Activated CD4-positive, alpha-beta T cell treated with anti-CD3 and anti-CD28 coated beads for 24 hours (primary cell): ENCODE results near the gene TYW5.
"Not testable (repeated sequence)": the region's sequence is repeated elsewhere in the genome, so short reads cannot be mapped to it uniquely, and the experiment has no call there.

Experiments
- DNase-seq, 2 donors: peaks; one replicate each; pipeline ENCODE4 v3.0.0-alpha.2; 2020; ENCODE audit warnings: low read depth in 2 of 2

Gene TYW5

GRCh38 chr2:199922856-199923255 lies 32.4 kb downstream of the TYW5 start:
- no peak for DNase-seq

- no peak for DNase-seq
Observed at GRCh38 chr2:199916980-199917379, 38.3 kb downstream of the TYW5 start.

DNA sequence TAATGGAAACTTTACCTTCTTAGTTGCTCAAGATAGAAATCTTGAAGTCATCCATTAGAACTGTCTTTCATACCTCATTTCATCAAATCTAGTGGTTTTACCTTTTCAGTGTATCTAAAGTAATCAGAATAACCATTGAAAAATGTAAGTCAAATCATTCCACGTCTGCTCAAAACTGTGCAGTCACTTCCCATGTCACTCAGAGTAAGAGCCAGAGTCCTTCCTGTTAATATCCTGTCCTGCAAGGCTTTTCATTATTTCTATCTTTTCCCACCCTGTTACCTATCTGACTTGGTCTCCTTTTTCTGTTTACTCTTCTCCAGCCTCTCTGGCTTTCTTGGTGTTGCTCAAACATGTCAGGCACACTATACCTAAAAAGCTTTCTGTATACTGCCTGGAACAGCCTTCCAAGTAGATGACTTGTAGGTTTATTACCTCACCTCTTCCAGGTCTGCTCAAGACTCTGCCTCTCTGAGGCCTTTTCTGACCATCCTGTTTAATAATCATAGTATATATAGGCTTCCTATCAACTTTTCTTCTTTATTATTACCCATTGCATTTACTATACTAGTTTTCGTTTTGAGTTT lies 40.8 kb downstream of the TYW5 start:
- DNase-seq: no peak

GRCh38 chr2:199912553-199913114 lies 42.7 kb downstream of the TYW5 start:
- not testable (repeated sequence) for DNase-seq

DNA sequence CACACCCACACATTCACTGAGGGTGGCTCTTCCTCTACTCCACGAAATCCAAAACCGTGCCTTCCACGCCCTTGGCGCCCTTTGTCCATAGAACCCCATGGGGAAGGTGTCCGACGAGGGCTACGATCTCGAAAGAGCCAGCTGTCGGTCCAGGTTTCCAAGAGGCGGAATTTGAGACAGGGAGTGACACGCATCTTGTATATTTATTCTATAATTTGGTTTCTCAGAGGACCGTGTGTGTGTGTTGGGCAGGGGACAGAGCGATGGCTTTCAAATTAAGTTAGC lies 43.5 kb downstream of the TYW5 start:
- no peak for DNase-seq

DNA sequence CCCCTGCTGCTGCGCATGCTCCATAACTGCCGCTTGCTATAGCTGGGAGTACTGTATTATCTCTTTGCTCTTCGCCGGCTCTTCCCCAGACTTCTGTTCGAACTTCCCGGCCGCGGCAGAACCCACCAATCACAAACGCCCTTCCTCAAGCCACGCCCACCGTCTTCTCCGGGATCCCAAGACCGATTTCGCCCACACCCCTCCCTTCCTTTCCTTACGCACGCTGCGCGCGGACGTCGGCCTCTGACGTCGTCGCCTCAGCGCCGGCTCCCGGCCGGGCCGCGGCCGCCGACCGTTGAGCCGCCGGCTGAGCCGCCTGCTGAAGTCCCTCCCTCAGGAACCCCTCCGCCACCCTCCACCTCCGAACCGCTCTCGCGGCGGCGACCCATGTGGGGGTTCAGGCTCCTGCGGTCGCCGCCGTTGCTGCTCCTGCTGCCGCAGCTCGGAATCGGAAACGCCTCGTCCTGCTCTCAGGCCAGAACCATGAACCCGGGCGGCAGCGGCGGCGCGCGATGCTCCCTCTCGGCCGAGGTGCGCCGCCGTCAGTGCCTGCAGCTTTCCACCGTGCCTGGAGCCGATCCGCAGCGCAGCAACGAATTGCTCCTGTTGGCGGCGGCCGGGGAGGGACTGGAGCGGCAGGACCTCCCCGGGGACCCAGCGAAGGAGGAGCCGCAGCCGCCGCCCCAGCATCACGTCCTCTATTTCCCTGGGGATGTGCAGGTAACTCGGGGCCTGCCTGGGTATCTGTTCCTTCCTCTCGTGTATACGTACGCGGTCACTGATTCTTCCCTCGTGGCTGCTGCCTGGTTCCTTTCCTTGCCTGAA lies 44.0 kb downstream of the TYW5 start, which contains the start of gene C2orf69:
Gene C2orf69, plus strand, starts transcription at position 242 of the 825 bp plus-strand sequence. Its CDS starts 146 bp downstream, at position 388.
- peak; percentile 89 to 96 for DNase-seq

DNA sequence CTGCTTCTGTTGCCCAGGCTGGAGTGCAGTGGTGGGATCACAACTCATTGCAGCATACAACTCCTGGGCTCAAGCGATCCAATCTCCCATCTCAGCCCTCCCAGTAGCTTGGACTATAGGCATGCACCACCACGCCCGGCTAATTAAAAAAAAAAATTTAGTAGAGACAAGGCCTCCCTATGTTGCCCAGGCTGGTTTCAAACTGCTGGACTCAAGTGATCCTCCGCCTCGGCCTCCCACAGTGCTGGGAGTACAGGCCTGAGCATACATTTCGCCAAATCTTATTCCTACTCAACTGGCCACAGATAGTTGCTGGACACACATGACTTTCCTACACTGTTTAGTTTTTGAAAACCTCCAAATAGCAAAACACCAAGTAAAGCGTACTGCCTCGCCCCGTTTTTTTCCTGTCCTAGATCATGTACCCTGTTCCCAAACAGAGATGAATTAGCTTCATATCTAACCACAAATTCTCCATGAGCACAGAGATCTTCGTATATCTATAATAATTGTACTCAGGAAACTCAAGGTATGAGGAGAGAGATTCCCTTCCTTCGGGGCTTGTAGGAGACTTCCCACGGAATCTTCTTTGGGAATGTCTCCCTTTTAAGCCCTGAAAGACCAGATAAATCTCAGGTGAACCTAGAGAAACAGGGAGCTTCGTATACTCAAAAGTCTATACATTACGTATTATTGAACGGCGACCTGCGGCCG lies 44.8 kb downstream of the TYW5 start:
- no peak for DNase-seq

- DNase-seq: no peak
Observed at GRCh38 chr2:199907008-199907714, 48.1 kb downstream of the TYW5 start.

DNA sequence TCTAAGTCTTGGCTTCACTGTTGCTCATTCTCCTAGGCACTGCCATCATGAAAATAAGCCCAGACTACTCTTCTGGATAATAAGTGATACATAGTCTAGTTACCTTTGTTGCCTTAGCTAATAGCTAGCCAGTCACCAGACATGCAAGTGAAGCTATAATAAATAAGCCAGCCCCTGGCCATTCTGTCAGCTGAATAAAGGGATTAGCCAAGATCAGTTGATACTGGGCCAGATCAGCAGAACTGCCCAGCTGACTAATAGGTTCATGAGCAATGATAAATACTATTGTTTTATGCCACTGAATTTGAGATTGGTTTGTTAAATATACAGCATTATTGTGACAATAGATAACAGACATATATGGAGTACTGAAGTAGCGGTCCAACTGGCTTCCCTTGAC lies 52.2 kb downstream of the TYW5 start:
- DNase-seq: no peak

GRCh38 chr2:199902486-199903110 lies 52.7 kb downstream of the TYW5 start:
- no peak for DNase-seq

DNA sequence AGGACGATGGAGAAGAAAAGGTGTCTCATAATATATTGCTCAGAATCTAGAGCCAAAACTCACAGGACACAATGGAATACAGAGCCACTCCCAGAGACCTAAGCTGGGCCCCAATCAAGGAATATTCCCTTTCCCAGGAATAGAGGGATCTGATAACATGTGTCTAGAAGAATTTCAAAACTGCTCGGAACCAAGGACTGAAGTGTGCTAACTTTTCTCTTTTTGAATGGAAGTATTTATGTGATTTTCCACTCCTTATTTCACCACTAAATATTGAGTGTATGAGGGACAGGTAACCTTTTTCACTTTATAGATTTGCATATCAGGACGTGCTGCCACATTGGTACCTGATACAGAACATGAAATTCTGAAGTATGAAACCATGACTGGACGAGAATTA lies 53.3 kb downstream of the TYW5 start:
- no peak for DNase-seq

- DNase-seq: no peak
Observed at GRCh38 chr2:199896617-199897016, 58.7 kb downstream of the TYW5 start.

DNA sequence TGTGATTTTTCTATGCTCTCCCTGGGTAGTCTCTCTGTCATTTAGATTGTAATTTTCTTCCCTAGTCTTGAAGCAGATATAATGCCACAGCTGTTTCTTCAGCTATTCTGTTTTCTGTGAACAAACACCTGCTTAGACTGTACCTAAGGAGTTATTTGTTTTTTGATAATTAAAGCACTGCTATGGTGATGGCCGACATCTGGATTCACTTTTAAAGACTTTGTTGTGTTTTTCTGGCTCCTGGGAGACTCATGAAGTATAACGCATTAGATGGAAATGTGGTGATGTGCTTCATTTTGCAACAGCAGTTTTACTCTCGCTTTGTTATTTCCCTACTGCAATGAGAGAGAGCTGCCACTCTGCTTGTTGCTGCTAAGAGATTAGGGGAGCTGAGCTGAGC lies 59.9 kb downstream of the TYW5 start:
- DNase-seq: no peak

DNA sequence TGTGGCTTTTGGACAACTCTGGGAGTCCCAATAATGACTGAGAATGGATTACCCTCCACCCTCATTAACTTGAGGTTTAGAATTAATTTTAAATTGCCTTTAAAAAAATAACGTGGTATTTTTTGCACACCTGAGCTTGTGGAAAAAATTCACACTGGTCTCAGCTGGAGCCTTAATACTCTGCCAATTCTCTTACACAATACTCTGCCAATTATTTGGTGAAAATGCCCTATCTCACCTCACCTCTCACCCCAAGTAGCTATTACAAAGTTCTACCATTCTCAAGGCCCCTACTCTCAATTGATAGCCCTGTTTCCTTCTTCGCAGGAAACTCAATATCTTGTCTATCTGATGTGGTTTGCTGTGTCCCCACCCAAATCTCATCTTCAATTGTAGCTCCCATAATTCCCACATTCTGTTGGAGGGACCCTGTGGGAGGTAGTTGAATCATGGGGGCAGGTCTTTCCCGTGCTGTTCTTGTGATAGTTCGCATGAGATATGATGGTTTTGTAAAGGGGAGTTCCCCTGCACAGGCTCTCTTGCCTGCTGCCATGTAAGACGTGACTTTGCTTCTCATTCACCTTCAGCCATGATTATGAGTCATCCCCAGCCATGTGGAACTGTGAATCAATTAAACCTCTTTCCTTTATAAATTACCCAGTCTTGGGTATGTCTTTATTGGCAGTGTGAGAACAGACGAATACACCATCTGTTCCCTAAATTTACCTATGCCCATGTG lies 71.6 kb downstream of the TYW5 start:
- no peak for DNase-seq

DNA sequence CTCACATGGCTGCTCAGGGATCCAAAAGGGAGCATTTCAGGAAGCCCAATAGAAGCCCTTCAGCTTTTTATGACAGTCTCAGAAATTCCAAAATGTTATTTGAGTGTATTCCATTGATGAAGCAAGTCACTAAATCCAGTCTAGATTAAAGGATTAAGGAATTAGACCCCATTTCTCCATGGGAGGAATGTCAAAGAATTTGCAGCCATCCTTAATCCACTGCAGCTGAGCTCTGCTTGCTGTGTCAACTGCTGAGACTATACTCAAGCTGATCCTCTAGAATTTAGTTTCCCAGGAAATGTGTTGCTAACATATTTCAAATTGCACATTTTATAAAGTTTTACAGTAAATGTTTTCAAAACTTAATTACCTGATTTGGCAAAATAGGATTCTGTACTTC lies 72.6 kb downstream of the TYW5 start:
- no peak for DNase-seq
